OCI-LY3 (cell line): ENCODE measurements around the gene IL12B.

Experiments
- H2AFZ ChIP-seq: fragments of 200-600, 300-600 bp; shearing (Covaris generic); 2 replicates; pipeline ENCODE4 v1.6.0; 2014; ENCODE audit warnings: antibody characterized with exemption, low read depth, low read length
- H3K27ac ChIP-seq: fragments of 200-600, 300-600 bp; sonication (generic); 2 replicates; pipeline ENCODE4 v1.5.1; 2014; ENCODE audit warnings: mild to moderate bottlenecking, low read length, moderate library complexity, mixed read lengths
- H3K27me3 ChIP-seq: fragments of 200-600, 300-600 bp; sonication (generic); 2 replicates; pipeline ENCODE4 v1.6.1; 2014; ENCODE audit warnings: low read depth, low read length, mixed read lengths
- H3K36me3 ChIP-seq: fragments of 200-600, 300-600 bp; sonication (generic); replicated peaks from 2 replicates; pipeline ENCODE3; 2014; ENCODE audit warnings: low read depth, low read length, mixed read lengths
- H3K4me1 ChIP-seq: fragments of 300-600, 200-600 bp; sonication (generic); 2 replicates; pipeline ENCODE4 v1.6.1; 2014; ENCODE audit warnings: low read length, mixed read lengths
- H3K4me2 ChIP-seq: fragments of 200-600, 300-600 bp; sonication (generic); 2 replicates; pipeline ENCODE4 v1.6.1; 2014; ENCODE audit warnings: low read length, mixed read lengths
- H3K4me3 ChIP-seq: fragments of 300-600, 200-600 bp; sonication (generic); 2 replicates; pipeline ENCODE4 v1.5.1; 2014; ENCODE audit warnings: antibody characterized with exemption, mild to moderate bottlenecking, low read length, moderate library complexity
- H3K79me2 ChIP-seq: fragments of 300-600, 200-600 bp; shearing (Covaris generic); 2 replicates; pipeline ENCODE4 v1.6.1; 2014; ENCODE audit warnings: mild to moderate bottlenecking, low read length, mixed read lengths
- H3K9ac ChIP-seq: fragments of 300-600, 200-600 bp; shearing (Covaris generic); 2 replicates; pipeline ENCODE4 v1.6.0; 2014; ENCODE audit warnings: mild to moderate bottlenecking, low read length, moderate library complexity
- H3K9me3 ChIP-seq: fragments of 200-600, 300-600 bp; shearing (Covaris generic); 2 replicates; pipeline ENCODE4 v1.6.1; 2014; ENCODE audit warnings: low read length, mixed read lengths; ENCODE audit not compliant: insufficient read depth
- H4K20me1 ChIP-seq: fragments of 200-600, 300-600 bp; sonication (generic); 2 replicates; pipeline ENCODE4 v1.6.1; 2016; ENCODE audit warnings: low read length, mixed read lengths; ENCODE audit not compliant: insufficient read depth
- CTCF ChIP-seq: fragments of 200-600, 300-600 bp; sonication (generic); IDR thresholded peaks from 2 replicates; pipeline ENCODE4 v1.5.1; 2014; ENCODE audit warnings: antibody characterized with exemption, low read length, low read depth
- EZH2phosphoT487 ChIP-seq: fragments of 200-600 bp; shearing (Covaris generic); IDR thresholded peaks from 2 replicates; pipeline ENCODE4 v1.6.1; 2018; ENCODE audit warnings: antibody characterized with exemption, mixed run types, low read depth

IL12B gene

GRCh38 chr5:159341145-159341544 lies 10.9 kb upstream of the IL12B start:
- Histone ChIP-seq H2AFZ (no peak overlapping the region), H3K27ac (no peak overlapping the region), H4K20me1 (no peaks in the 10 kb centered on the region), H3K27me3 (no peaks in the 10 kb centered on the region), H3K4me2 (no peak overlapping the region), H3K9ac (no peak overlapping the region), H3K4me1 (peaks cover 58% of the 10 kb centered on the region), H3K9me3 (no peaks in the 10 kb centered on the region), H3K36me3 (peaks cover 59% of the 10 kb centered on the region), H3K4me3 (no peak overlapping the region), H3K79me2 (peaks cover 4% of the 10 kb centered on the region; the same call in 1 of the 2 replicates)
- TF ChIP-seq EZH2phosphoT487 (no peak), CTCF (no peak)

- no peaks in the 10 kb centered on the region for H3K27me3 ChIP-seq
- peaks cover 4% of the 10 kb centered on the region; the same call in 1 of the 2 replicates for H3K79me2 ChIP-seq
- H3K4me3 ChIP-seq = no peak overlapping the region
- no peak overlapping the region for H3K4me2 ChIP-seq
- peaks cover 61% of the 10 kb centered on the region for H3K36me3 ChIP-seq
- H3K27ac ChIP-seq = no peak overlapping the region
- no peaks in the 10 kb centered on the region for H3K9me3 ChIP-seq
- no peak for TF ChIP-seq CTCF
- TF ChIP-seq EZH2phosphoT487 = no peak
- H4K20me1 ChIP-seq = no peaks in the 10 kb centered on the region
- no peak overlapping the region for H2AFZ ChIP-seq
- H3K9ac ChIP-seq = no peak overlapping the region
- H3K4me1 ChIP-seq = peaks cover 58% of the 10 kb centered on the region
Observed at GRCh38 chr5:159340511-159340910, 10.2 kb upstream of the IL12B start.

GRCh38 chr5:159339460-159339859 lies 9.2 kb upstream of the IL12B start:
- Histone ChIP-seq H3K36me3 (peaks cover 66% of the 10 kb centered on the region), H2AFZ (no peak overlapping the region), H3K27me3 (no peaks in the 10 kb centered on the region), H3K4me3 (no peak overlapping the region), H3K9ac (no peak overlapping the region), H3K79me2 (peaks cover 14% of the 10 kb centered on the region), H3K4me2 (no peak overlapping the region), H3K4me1 (peaks cover 59% of the 10 kb centered on the region), H3K9me3 (no peaks in the 10 kb centered on the region), H3K27ac (no peak overlapping the region), H4K20me1 (no peaks in the 10 kb centered on the region)
- TF ChIP-seq CTCF = no peak
- no peak for TF ChIP-seq EZH2phosphoT487

GRCh38 chr5:159338118-159338517 lies 7.8 kb upstream of the IL12B start:
- H3K4me3 ChIP-seq = no peak overlapping the region
- H4K20me1 ChIP-seq = no peaks in the 10 kb centered on the region
- no peak overlapping the region for H3K9ac ChIP-seq
- H3K27ac ChIP-seq = peak overlapping the region; percentile 27
- H3K79me2 ChIP-seq = peaks cover 24% of the 10 kb centered on the region
- peaks cover 68% of the 10 kb centered on the region for H3K36me3 ChIP-seq
- TF ChIP-seq CTCF = no peak
- TF ChIP-seq EZH2phosphoT487 = no peak
- H3K4me2 ChIP-seq = no peak overlapping the region
- no peak overlapping the region for H2AFZ ChIP-seq
- no peaks in the 10 kb centered on the region for H3K9me3 ChIP-seq
- H3K27me3 ChIP-seq = no peaks in the 10 kb centered on the region
- H3K4me1 ChIP-seq = peaks cover 65% of the 10 kb centered on the region
